Astrocyte (in vitro differentiated cells and primary cell): ENCODE data around the gene HAUS3. TPM values are rescaled to one million over a fixed set of nuclear protein-coding genes. Genes with fewer than 3 reads are reported as not detected.

Source experiments
- DNase-seq: peaks from one replicate; pipeline ENCODE4 v3.0.0-alpha.2; 2010; ENCODE audit warnings: low read depth
- FAIRE-seq: peaks from 2 replicates; lab custom pipeline; 2011; peaks lifted over from hg19 to GRCh38; lab: Jason Lieb, UNC
- H2AFZ ChIP-seq: 2 replicates; pipeline ENCODE4 v1.6.0; 2012; ENCODE audit warnings: low read depth, low read length, inconsistent platforms
- H3K27ac ChIP-seq: 2 replicates; pipeline ENCODE4 v1.5.1; 2011; ENCODE audit warnings: low read depth, low read length, inconsistent platforms
- H3K27me3 ChIP-seq: 2 replicates; pipeline ENCODE4 v1.6.0; 2011; ENCODE audit warnings: low read length, inconsistent platforms; ENCODE audit not compliant: insufficient read depth
- H3K36me3 ChIP-seq: 2 replicates; pipeline ENCODE4 v1.5.1; 2011; ENCODE audit warnings: low read length, inconsistent platforms; ENCODE audit not compliant: insufficient read depth
- H3K4me1 ChIP-seq: 2 replicates; pipeline ENCODE4 v1.5.1; 2011; ENCODE audit warnings: low read length, inconsistent platforms; ENCODE audit not compliant: insufficient read depth
- H3K4me2 ChIP-seq: 2 replicates; pipeline ENCODE4 v1.6.0; 2012; ENCODE audit warnings: low read length, inconsistent platforms
- H3K4me3 ChIP-seq: 2 replicates; pipeline ENCODE4 v1.5.1; 2011; ENCODE audit warnings: low read depth, mild to moderate bottlenecking, low read length, inconsistent platforms; ENCODE audit not compliant: insufficient read depth
- H3K79me2 ChIP-seq: 2 replicates; pipeline ENCODE4 v1.6.0; 2012; ENCODE audit warnings: mild to moderate bottlenecking, low read length, inconsistent platforms; ENCODE audit not compliant: insufficient read depth
- H3K9ac ChIP-seq: 2 replicates; pipeline ENCODE4 v1.6.0; 2012; ENCODE audit warnings: mild to moderate bottlenecking, low read length, inconsistent platforms
- H3K9me3 ChIP-seq: 2 replicates; pipeline ENCODE4 v1.5.1; 2012; ENCODE audit warnings: low read depth, mild to moderate bottlenecking, low read length, inconsistent platforms; ENCODE audit not compliant: insufficient read depth
- H4K20me1 ChIP-seq: 2 replicates; pipeline ENCODE4 v1.6.0; 2012; ENCODE audit warnings: low read length, inconsistent platforms; ENCODE audit not compliant: insufficient read depth
- H3K27ac Mint-ChIP-seq: one replicate; pipeline ENCODE4 v1.8.0; 2021; ENCODE audit warnings: mild to moderate bottlenecking, mixed read lengths; ENCODE audit not compliant: unreplicated experiment
- H3K27me3 Mint-ChIP-seq: one replicate; pipeline ENCODE4 v1.8.0; 2021; ENCODE audit warnings: low read depth, mixed read lengths; ENCODE audit not compliant: unreplicated experiment
- H3K36me3 Mint-ChIP-seq: one replicate; pipeline ENCODE4 v1.8.0; 2021; ENCODE audit warnings: low read depth, mixed read lengths; ENCODE audit not compliant: unreplicated experiment
- H3K4me1 Mint-ChIP-seq: one replicate; pipeline ENCODE4 v1.8.0; 2021; ENCODE audit warnings: low read depth, mixed read lengths; ENCODE audit not compliant: unreplicated experiment
- H3K4me3 Mint-ChIP-seq: one replicate; pipeline ENCODE4 v1.8.0; 2021; ENCODE audit warnings: mild to moderate bottlenecking, moderate library complexity, mixed read lengths; ENCODE audit not compliant: unreplicated experiment
- H3K9me3 Mint-ChIP-seq: one replicate; pipeline ENCODE4 v1.8.0; 2021; ENCODE audit warnings: mild to moderate bottlenecking, mixed read lengths; ENCODE audit not compliant: unreplicated experiment
- EZH2 ChIP-seq: IDR thresholded peaks from 2 replicates; pipeline ENCODE4 v1.6.1; 2012; ENCODE audit warnings: mild to moderate bottlenecking, low read length, inconsistent platforms; ENCODE audit not compliant: insufficient read depth
- total RNA-seq: library from RNA; stranded (reverse); gene quantifications from 2 replicates; pipeline ENCODE4 v1.2.1, GENCODE V29; 2021
- TF ChIP-seq, protein P1 (sequence below): IDR thresholded peaks from 2 replicates; pipeline ENCODE4 v1.5.1; 2011; ENCODE audit warnings: low read depth, mild to moderate bottlenecking, inconsistent platforms, low read length, moderate library complexity; ENCODE audit not compliant: insufficient read depth

The HAUS3 gene
- total RNA-seq, 1 donor from 2014 or later, result 10.7 TPM

DNA sequence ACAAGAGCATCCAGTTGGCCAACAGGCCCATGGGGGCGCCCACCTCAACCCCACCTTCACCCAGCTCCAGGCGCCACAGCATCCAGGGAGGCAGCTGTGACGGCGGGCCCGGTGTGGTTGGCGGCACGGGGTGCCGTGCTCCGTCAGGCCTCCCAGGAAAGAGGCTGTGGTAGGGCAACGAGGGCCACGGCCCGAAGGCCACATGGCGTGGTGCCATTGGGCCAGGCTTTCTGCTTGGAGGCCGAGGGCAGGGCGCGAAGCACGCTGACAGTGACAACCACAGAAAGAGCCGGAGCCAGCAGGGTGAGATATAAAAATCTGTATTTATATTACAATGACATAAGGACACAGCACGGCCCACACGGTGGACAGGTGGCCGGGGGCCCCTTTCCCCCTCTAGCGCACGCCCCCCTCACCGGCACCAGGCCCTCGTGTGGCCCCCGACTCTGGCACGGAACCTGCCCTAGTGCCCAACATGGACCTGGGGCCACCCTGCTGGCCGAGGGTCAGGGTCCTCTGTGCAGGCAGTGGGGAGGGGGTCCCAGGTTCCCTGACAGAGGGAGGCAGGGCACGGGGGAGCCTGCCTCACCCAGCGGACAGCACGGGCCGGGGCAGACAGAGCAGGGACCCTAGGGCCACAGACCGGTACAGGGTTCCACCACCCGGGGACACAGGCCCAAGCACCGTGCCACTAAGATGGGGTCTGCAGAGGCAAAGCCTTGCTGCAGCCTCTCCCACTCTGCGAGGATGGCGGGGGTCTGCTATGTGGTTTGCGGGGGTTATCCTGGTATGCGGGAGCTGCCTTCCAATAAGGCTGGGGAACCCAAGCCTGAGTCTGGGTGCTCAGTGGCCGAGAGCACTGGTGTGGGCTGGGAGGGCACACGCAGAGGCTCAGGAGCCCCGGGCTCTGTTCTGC lies 5.5 kb upstream of the HAUS3 start:
- Histone ChIP-seq H3K36me3 (no peaks in the 10 kb centered on the region), H3K27me3 (no peaks in the 10 kb centered on the region), H3K4me3 (no peak overlapping the region), H3K9me3 (no peaks in the 10 kb centered on the region), H3K27ac (no peak overlapping the region), H2AFZ (no peak overlapping the region), H3K4me2 (no peak overlapping the region), H3K79me2 (no peaks in the 10 kb centered on the region), H3K4me1 (no peaks in the 10 kb centered on the region), H4K20me1 (peaks cover 42% of the 10 kb centered on the region), H3K9ac (no peak overlapping the region)
- no peak for DNase-seq
- peaks cover 4% of the 10 kb centered on the region for H3K36me3 Mint-ChIP-seq
- peaks cover 7% of the 10 kb centered on the region for H3K4me1 Mint-ChIP-seq
- FAIRE-seq, result no peak
- H3K27me3 Mint-ChIP-seq, result no peaks in the 10 kb centered on the region
- H3K4me3 Mint-ChIP-seq, result no peak overlapping the region
- H3K27ac Mint-ChIP-seq, result no peak overlapping the region
- TF ChIP-seq EZH2, result no peak
- TF ChIP-seq, protein P1, sequence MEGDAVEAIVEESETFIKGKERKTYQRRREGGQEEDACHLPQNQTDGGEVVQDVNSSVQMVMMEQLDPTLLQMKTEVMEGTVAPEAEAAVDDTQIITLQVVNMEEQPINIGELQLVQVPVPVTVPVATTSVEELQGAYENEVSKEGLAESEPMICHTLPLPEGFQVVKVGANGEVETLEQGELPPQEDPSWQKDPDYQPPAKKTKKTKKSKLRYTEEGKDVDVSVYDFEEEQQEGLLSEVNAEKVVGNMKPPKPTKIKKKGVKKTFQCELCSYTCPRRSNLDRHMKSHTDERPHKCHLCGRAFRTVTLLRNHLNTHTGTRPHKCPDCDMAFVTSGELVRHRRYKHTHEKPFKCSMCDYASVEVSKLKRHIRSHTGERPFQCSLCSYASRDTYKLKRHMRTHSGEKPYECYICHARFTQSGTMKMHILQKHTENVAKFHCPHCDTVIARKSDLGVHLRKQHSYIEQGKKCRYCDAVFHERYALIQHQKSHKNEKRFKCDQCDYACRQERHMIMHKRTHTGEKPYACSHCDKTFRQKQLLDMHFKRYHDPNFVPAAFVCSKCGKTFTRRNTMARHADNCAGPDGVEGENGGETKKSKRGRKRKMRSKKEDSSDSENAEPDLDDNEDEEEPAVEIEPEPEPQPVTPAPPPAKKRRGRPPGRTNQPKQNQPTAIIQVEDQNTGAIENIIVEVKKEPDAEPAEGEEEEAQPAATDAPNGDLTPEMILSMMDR, result no peak
- no peaks in the 10 kb centered on the region for H3K9me3 Mint-ChIP-seq

DNA sequence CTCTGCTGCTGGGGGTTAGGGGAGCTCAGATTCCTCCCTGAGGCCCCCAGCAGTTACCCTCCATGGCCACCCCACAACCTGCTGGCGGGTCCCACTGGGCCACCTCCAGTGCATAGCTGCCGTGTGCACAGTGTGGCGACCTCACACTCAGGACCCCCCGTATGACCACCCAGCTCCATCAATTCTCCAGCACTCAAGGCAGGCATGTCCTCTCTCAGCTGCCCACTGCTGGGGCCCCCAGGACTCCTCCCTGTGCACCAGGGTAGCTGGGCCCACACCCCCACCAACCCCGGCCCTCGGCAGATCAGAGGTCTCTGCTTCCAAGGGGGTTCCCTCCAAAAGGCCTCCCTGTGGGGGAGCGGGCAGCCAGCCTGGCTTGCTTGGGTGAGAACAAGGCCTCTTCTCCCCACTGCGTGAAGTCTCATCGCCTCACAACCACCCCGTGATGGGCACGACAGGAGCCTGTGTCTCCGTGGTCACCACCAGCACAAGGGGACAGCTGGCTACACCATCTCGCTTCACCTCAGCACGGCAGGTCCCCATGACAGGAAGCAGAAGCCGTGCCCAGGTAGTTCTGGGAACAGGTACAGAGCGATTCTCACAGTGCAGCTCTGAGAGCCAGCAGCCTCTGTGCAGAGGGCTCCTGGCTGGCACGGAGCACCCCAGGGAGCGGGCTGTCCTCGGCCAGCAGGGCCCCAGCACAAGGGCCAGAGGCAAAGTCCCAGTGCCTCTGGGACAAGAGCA lies 4.6 kb upstream of the HAUS3 start:
- DNase-seq, result no peak
- Histone ChIP-seq H3K9ac (no peak overlapping the region), H3K4me2 (no peak overlapping the region), H3K79me2 (peaks cover 3% of the 10 kb centered on the region), H3K27me3 (no peaks in the 10 kb centered on the region), H3K4me1 (no peaks in the 10 kb centered on the region), H3K27ac (no peak overlapping the region), H3K36me3 (no peaks in the 10 kb centered on the region), H4K20me1 (peaks cover 34% of the 10 kb centered on the region), H3K4me3 (no peak overlapping the region), H3K9me3 (no peaks in the 10 kb centered on the region), H2AFZ (no peak overlapping the region)
- TF ChIP-seq, protein P1, result no peak
- no peak for TF ChIP-seq EZH2
- Mint-ChIP-seq H3K27me3 (no peaks in the 10 kb centered on the region), H3K4me1 (peaks cover 7% of the 10 kb centered on the region), H3K9me3 (no peaks in the 10 kb centered on the region), H3K36me3 (peaks cover 4% of the 10 kb centered on the region), H3K4me3 (no peak overlapping the region), H3K27ac (no peak overlapping the region)
- FAIRE-seq, result no peak
